GM12864 (cell line): ENCODE results near the gene THOP1.
"Not testable (repeated sequence)": the region's sequence is repeated elsewhere in the genome, so short reads cannot be mapped to it uniquely, and the experiment has no call there.

Source experiments
- DNase-seq: peaks from one replicate; pipeline ENCODE4 v3.0.0-alpha.2; 2011; ENCODE audit warnings: low read depth
- H3K4me3 ChIP-seq: 2 replicates; pipeline ENCODE4 v1.5.1; 2011; ENCODE audit warnings: mild to moderate bottlenecking, low read depth, low read length, control low read depth
- TF ChIP-seq, protein P1 (sequence below): IDR thresholded peaks from 2 replicates; pipeline ENCODE4 v1.5.1; 2011; ENCODE audit warnings: low read depth, mild to moderate bottlenecking, moderate library complexity, low read length, control low read depth, inconsistent platforms; ENCODE audit errors: missing control alignments

THOP1 gene

GRCh38 chr19:2783781-2784145, 1.5 kb upstream of the THOP1 start:
- H3K4me3 ChIP-seq = no peak overlapping the region
- DNase-seq = no peak
- TF ChIP-seq, protein P1, sequence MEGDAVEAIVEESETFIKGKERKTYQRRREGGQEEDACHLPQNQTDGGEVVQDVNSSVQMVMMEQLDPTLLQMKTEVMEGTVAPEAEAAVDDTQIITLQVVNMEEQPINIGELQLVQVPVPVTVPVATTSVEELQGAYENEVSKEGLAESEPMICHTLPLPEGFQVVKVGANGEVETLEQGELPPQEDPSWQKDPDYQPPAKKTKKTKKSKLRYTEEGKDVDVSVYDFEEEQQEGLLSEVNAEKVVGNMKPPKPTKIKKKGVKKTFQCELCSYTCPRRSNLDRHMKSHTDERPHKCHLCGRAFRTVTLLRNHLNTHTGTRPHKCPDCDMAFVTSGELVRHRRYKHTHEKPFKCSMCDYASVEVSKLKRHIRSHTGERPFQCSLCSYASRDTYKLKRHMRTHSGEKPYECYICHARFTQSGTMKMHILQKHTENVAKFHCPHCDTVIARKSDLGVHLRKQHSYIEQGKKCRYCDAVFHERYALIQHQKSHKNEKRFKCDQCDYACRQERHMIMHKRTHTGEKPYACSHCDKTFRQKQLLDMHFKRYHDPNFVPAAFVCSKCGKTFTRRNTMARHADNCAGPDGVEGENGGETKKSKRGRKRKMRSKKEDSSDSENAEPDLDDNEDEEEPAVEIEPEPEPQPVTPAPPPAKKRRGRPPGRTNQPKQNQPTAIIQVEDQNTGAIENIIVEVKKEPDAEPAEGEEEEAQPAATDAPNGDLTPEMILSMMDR = no peak

DNA sequence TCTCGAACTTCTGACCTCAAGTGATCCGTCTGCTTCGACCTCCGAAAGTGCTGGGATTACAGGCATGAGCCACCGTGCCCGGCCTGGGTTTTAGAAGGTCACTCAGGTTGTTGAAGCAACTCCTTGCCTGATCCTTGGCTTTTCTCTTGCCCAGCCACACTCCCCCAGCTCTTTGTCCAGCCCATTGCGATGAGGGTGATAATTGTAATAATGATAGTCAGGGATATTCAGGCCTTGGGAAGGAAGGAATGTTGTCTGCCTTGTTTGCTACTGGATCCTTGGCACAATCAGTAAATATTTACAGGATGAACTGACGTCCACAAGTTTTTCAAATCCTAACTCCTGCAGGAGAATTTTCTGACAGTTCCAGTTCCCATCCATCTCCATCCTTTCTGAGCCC, 1.8 kb downstream of the THOP1 start:
- H3K4me3 ChIP-seq = peak overlapping the region; percentile 3; the same call in 1 of the 2 replicates
- DNase-seq = no peak
- TF ChIP-seq, protein P1 = no peak

- DNase-seq = no peak
- H3K4me3 ChIP-seq = no peak overlapping the region
- TF ChIP-seq, protein P1 = no peak
These were observed 2.9 kb downstream of the THOP1 start for GRCh38 chr19:2788237-2788636.

DNA sequence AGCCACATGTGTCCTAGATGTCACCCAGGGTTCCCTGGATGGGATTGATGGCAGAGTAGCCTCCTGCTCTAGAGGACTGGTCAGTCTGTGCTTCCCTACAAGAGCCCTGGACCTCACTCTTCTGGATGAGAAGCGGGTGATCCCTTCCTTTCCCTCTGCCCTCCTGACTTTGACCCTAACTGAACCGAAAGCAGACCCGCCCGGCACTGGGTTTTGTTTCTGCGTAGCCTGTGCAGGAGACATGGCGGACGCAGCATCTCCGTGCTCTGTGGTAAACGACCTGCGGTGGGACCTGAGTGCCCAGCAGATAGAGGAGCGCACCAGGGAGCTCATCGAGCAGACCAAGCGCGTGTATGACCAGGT, 4.9 kb downstream of the THOP1 start:
- H3K4me3 ChIP-seq = no peak overlapping the region
- TF ChIP-seq, protein P1 = no peak
- DNase-seq = no peak

DNA sequence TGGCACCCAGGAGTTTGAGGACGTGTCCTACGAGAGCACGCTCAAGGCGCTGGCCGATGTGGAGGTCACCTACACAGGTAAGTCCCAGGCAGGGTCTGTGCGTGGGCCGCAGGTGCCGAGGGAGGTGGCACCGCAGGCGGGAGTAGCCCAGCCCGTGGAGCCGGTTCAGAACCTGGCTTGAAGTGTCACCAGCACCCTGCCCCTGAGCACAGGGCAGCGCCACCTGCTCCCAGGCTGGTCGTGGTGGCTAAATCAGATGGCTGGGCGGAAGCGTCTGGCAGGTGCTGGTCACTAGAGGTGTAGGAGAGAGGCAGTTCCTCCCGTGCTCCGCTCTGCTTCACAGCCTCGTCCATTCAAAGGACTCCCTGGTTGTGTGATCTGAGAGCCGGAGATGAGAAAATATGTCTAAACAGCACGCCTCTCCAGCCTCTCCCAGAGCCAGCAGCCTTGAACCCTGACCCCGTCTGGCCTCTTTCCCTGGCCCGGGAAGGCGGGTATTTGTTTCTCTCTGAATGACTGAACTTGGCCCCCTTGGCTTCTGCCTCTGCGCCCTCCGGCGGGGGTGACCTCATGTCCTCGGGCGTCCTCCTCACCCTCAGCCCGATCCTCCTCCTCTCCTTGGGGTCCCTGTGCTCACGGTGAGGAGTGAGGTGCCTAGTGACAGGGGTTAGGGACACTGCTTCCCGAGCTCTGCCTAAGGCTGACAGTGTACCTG, 5.4 kb downstream of the THOP1 start:
- DNase-seq = no peak
- TF ChIP-seq, protein P1 = no peak
- no peak overlapping the region for H3K4me3 ChIP-seq

DNA sequence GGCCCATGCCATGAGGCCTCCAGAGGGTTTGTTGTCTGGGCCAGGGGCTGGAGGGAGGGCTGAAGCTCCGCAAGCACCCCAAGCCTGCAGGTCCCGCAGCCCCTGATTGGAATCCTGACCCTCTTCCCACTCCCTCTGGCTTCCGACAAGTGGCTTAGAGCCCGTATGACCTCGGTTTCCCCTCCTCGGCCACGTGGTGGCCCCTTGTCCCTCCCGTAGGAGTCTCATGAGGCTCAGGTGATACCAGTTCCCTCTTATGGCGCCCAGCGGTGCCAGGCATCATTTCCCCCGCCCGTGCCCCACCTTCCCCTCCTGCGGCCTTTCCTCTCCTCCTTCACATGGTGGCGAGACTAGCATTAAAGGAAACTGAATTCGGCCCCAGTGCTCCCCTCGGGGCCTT, 6.1 kb downstream of the THOP1 start:
- H3K4me3 ChIP-seq = no peak overlapping the region
- no peak for DNase-seq
- TF ChIP-seq, protein P1 = no peak

DNA sequence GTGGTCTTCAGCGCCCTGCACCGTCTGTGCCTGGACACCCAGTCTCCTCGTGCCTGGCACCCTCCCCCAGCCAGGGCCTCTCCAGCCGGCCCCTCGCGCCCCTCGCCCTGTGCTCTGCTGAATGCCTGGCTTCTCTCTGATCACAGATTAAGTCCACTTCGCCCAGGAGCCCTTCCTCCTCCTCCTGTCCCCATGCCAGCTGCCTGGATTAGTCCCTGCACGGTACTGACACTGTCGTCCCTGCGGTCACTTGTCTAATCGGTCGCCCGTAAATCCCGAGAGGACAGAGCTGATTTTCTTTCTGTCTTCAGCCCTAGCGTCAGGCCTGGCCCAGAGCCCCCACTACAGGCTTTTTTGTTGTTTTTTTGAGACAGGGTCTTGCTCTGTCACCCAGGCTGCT, 6.6 kb downstream of the THOP1 start:
- TF ChIP-seq, protein P1 = no peak
- no peak for DNase-seq
- H3K4me3 ChIP-seq = no peak overlapping the region

DNA sequence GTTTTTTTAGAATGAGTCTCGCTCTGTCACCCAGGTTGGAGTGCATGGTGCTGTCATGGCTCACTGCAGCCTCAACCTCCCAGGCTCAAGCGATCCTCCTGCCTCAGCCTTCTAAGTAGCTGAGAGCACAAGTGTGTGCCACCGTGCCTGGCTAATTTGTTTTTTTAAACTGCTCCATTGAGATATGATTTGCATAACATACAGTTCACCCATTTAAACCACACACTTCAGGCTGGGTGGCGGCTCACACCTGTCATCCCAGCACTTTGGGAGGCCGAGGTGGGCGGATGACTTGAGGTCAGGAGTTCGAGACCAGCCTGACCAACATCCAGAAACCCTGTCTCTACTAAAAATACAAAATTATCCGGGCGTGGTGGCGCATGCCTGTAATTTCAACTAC, 7.4 kb downstream of the THOP1 start:
- not testable (repeated sequence) for DNase-seq, H3K4me3 ChIP-seq
